Renal cortical epithelial cell (primary cell): ENCODE results near the gene ERC1. TPM values are rescaled to one million over a fixed set of nuclear protein-coding genes. Genes with fewer than 3 reads are reported as not detected.

Experiments
- DNase-seq: peaks from one replicate; pipeline ENCODE4 v3.0.0-alpha.2; 2011; ENCODE audit warnings: low read depth
- total RNA-seq: library from RNA; depleted of rRNA; stranded (reverse); fragments of >200 nt; gene quantifications from 2 replicates; pipeline ENCODE4 v1.2.3, GENCODE V29; 2014

Gene ERC1
- total RNA-seq, 1 donor from 2014 or later, result 79.3 TPM

- DNase-seq, result no peak
These were observed 490.3 kb downstream of the ERC1 start for GRCh38 chr12:1481326-1481725.

GRCh38 chr12:1481906-1482305 lies 490.9 kb downstream of the ERC1 start:
- DNase-seq, result no peak

- no peak for DNase-seq
These were observed 497.9 kb downstream of the ERC1 start for GRCh38 chr12:1488908-1489381.

- DNase-seq, result no peak
These were observed 501.1 kb downstream of the ERC1 start for GRCh38 chr12:1491983-1492697.

- no peak for DNase-seq
These were observed 502.9 kb downstream of the ERC1 start for GRCh38 chr12:1493781-1494565.

GRCh38 chr12:1494856-1495255 lies 503.8 kb downstream of the ERC1 start:
- DNase-seq, result no peak

GRCh38 chr12:1496162-1496900 lies 505.3 kb downstream of the ERC1 start:
- peak; percentile 28 for DNase-seq

GRCh38 chr12:1497161-1497560 lies 506.1 kb downstream of the ERC1 start:
- DNase-seq, result no peak

GRCh38 chr12:1498199-1498740 lies 507.2 kb downstream of the ERC1 start:
- DNase-seq, result no peak

- DNase-seq, result no peak
These were observed 508.3 kb downstream of the ERC1 start for GRCh38 chr12:1499351-1499750.

- DNase-seq, result peak; percentile 18
These were observed 509.2 kb downstream of the ERC1 start for GRCh38 chr12:1500095-1500801.

- DNase-seq, result no peak
These were observed 510.0 kb downstream of the ERC1 start for GRCh38 chr12:1501001-1501400.

GRCh38 chr12:1501695-1502378 lies 510.8 kb downstream of the ERC1 start:
- DNase-seq, result no peak

GRCh38 chr12:1502379-1502720 lies 511.3 kb downstream of the ERC1 start:
- DNase-seq, result no peak

- DNase-seq, result no peak
These were observed 511.8 kb downstream of the ERC1 start for GRCh38 chr12:1502831-1503230.

- no peak for DNase-seq
These were observed 512.3 kb downstream of the ERC1 start for GRCh38 chr12:1503281-1503711.

GRCh38 chr12:1504304-1504894 lies 513.4 kb downstream of the ERC1 start:
- no peak for DNase-seq

- no peak for DNase-seq
These were observed 513.9 kb downstream of the ERC1 start for GRCh38 chr12:1504895-1505311.

GRCh38 chr12:1505576-1505975 lies 514.6 kb downstream of the ERC1 start:
- no peak for DNase-seq

- no peak for DNase-seq
These were observed 516.3 kb downstream of the ERC1 start for GRCh38 chr12:1507308-1507707.
